HEK293 (cell line): ENCODE data around the gene RGPD4.

Source experiments
- CTCF ChIA-PET: fragments of 350-600 bp; formaldehyde crosslinking; extraction: SDS; loops from one replicate; lab custom pipeline; 2021; ENCODE audit warnings: antibody characterized with exemption; lab: Yijun Ruan, JAX
- POLR2A ChIA-PET: fragments of 300-600 bp; formaldehyde crosslinking; extraction: SDS; loops from one replicate; lab custom pipeline; 2020; ENCODE audit warnings: antibody characterized with exemption, inconsistent platforms; lab: Yijun Ruan, JAX
- H3K27ac ChIP-seq: fragments of 200-500 bp; sonication (Bioruptor generic); 2 replicates; pipeline ENCODE4 v1.5.1; 2014; ENCODE audit warnings: low read depth, low read length, control low read depth, inconsistent platforms; ENCODE audit errors: extremely low read depth
- H3K36me3 ChIP-seq, 2 experiments: fragments of 200-500 bp in 1 of 2; sonication (Bioruptor generic) in 1 of 2; 1 replicate in 1 of 2; 2 replicates in 1 of 2; pipeline ENCODE4 v1.5.1; 2014 to 2017; ENCODE audit warnings: inconsistent platforms in 2 of 2, low read length in 2 of 2; ENCODE audit not compliant: control insufficient read depth in 2 of 2, insufficient read depth in 1 of 2
- H3K4me1 ChIP-seq: fragments of 200-500 bp; sonication (Bioruptor generic); 2 replicates; pipeline ENCODE4 v1.5.1; 2014; ENCODE audit warnings: mild to moderate bottlenecking, low read length, inconsistent platforms; ENCODE audit not compliant: control insufficient read depth, insufficient read depth
- H3K4me3 ChIP-seq: 2 replicates; pipeline ENCODE4 v1.5.1; 2011; ENCODE audit warnings: low read depth, mild to moderate bottlenecking, control low read depth, low read length, moderate library complexity
- H3K9me3 ChIP-seq: fragments of 200-500 bp; sonication (Bioruptor generic); 2 replicates; pipeline ENCODE4 v1.5.1; 2014; ENCODE audit warnings: low read depth, low read length, inconsistent platforms; ENCODE audit not compliant: control insufficient read depth, insufficient read depth
- EGR2 ChIP-seq: fragments of 450-650 bp; formaldehyde crosslinking; IDR thresholded peaks from 2 replicates; pipeline ENCODE4 v1.5.1; 2016; ENCODE audit warnings: low read depth, missing biosample characterization, missing genetic modification characterization
- HOXA7 ChIP-seq: sonication (generic); formaldehyde crosslinking; IDR thresholded peaks from 2 replicates; pipeline ENCODE4 v1.8.1; 2022; ENCODE audit warnings: missing genetic modification reagents, borderline replicate concordance
- IKZF3 ChIP-seq: fragments of 450-650 bp; IDR thresholded peaks from 2 replicates; pipeline ENCODE4 v1.5.0; 2018; ENCODE audit warnings: missing biosample characterization, mild to moderate bottlenecking, missing genetic modification characterization, moderate library complexity
- KLF1 ChIP-seq: fragments of 450-650 bp; formaldehyde crosslinking; IDR thresholded peaks from 2 replicates; pipeline ENCODE4 v1.5.1; 2016; ENCODE audit warnings: missing biosample characterization, missing genetic modification characterization
- MEIS1 ChIP-seq: sonication (generic); formaldehyde crosslinking; IDR thresholded peaks from 2 replicates; pipeline ENCODE4 v1.8.1; 2022; ENCODE audit warnings: missing genetic modification reagents, mild to moderate bottlenecking, borderline replicate concordance
- SCRT2 ChIP-seq: fragments of 450-650 bp; formaldehyde crosslinking; IDR thresholded peaks from 2 replicates; pipeline ENCODE4 v1.5.1; 2016; ENCODE audit warnings: missing biosample characterization, missing genetic modification characterization
- ZNF146 ChIP-seq: fragments of 450-650 bp; formaldehyde crosslinking; IDR thresholded peaks from 2 replicates; pipeline ENCODE4 v1.5.1; 2016; ENCODE audit warnings: missing biosample characterization, missing genetic modification characterization
- ZNF169 ChIP-seq: fragments of 450-650 bp; formaldehyde crosslinking; IDR thresholded peaks from 2 replicates; pipeline ENCODE4 v1.5.1; 2016; ENCODE audit warnings: missing biosample characterization, missing genetic modification characterization
- ZNF175 ChIP-seq: fragments of 450-650 bp; formaldehyde crosslinking; IDR thresholded peaks from 2 replicates; pipeline ENCODE4 v1.5.1; 2016; ENCODE audit warnings: missing biosample characterization, missing genetic modification characterization
- ZNF302 ChIP-seq: fragments of 450-650 bp; formaldehyde crosslinking; IDR thresholded peaks from 2 replicates; pipeline ENCODE4 v1.5.1; 2016; ENCODE audit warnings: missing biosample characterization, missing genetic modification characterization, low read depth
- ZNF394 ChIP-seq: fragments of 450-650 bp; formaldehyde crosslinking; IDR thresholded peaks from 2 replicates; pipeline ENCODE4 v1.5.1; 2016; ENCODE audit warnings: missing biosample characterization, missing genetic modification characterization, mild to moderate bottlenecking, moderate library complexity, borderline replicate concordance
- ZNF416 ChIP-seq: fragments of 450-650 bp; formaldehyde crosslinking; IDR thresholded peaks from 2 replicates; pipeline ENCODE4 v1.5.1; 2016; ENCODE audit warnings: missing biosample characterization, missing genetic modification characterization
- ZNF514 ChIP-seq: fragments of 450-650 bp; formaldehyde crosslinking; IDR thresholded peaks from 2 replicates; pipeline ENCODE4 v1.5.1; 2016; ENCODE audit warnings: missing biosample characterization, missing genetic modification characterization
- ZNF530 ChIP-seq: fragments of 450-650 bp; formaldehyde crosslinking; IDR thresholded peaks from 2 replicates; pipeline ENCODE4 v1.5.1; 2016; ENCODE audit warnings: low read depth, missing biosample characterization, missing genetic modification characterization
- ZNF560 ChIP-seq: fragments of 450-650 bp; formaldehyde crosslinking; IDR thresholded peaks from 2 replicates; pipeline ENCODE4 v1.5.1; 2017; ENCODE audit warnings: missing biosample characterization, missing genetic modification characterization, borderline replicate concordance
- ZNF610 ChIP-seq: fragments of 450-650 bp; formaldehyde crosslinking; IDR thresholded peaks from 2 replicates; pipeline ENCODE4 v1.5.1; 2016; ENCODE audit warnings: missing biosample characterization, missing genetic modification characterization, borderline replicate concordance
- ZNF623 ChIP-seq: fragments of 450-650 bp; formaldehyde crosslinking; IDR thresholded peaks from 2 replicates; pipeline ENCODE4 v1.5.1; 2016; ENCODE audit warnings: missing biosample characterization, missing genetic modification characterization
- ZNF624 ChIP-seq: fragments of 450-650 bp; formaldehyde crosslinking; IDR thresholded peaks from 2 replicates; pipeline ENCODE4 v1.5.1; 2017; ENCODE audit warnings: missing biosample characterization, missing genetic modification characterization
- ZNF701 ChIP-seq: fragments of 450-650 bp; formaldehyde crosslinking; IDR thresholded peaks from 2 replicates; pipeline ENCODE4 v1.5.1; 2016; ENCODE audit warnings: missing biosample characterization, missing genetic modification characterization
- ZNF792 ChIP-seq: fragments of 450-650 bp; formaldehyde crosslinking; IDR thresholded peaks from 2 replicates; pipeline ENCODE4 v1.5.1; 2016; ENCODE audit warnings: missing biosample characterization, missing genetic modification characterization
- ZNF830 ChIP-seq: fragments of 450-650 bp; IDR thresholded peaks from 2 replicates; pipeline ENCODE4 v1.5.0; 2018; ENCODE audit warnings: missing biosample characterization, missing genetic modification characterization, low read depth, mild to moderate bottlenecking, moderate library complexity
- TF ChIP-seq, protein P1 (sequence below): fragments of 450-650 bp; formaldehyde crosslinking; IDR thresholded peaks from 2 replicates; pipeline ENCODE4 v1.5.1; 2016; ENCODE audit warnings: missing biosample characterization, missing genetic modification characterization
- TF ChIP-seq, protein P2 (sequence below): fragments of 450-650 bp; formaldehyde crosslinking; optimal IDR thresholded peaks from 2 replicates; pipeline ENCODE3; 2016; ENCODE audit warnings: missing biosample characterization, mild to moderate bottlenecking, missing genetic modification characterization
- TF ChIP-seq, protein P3 (sequence below): fragments of 450-650 bp; formaldehyde crosslinking; IDR thresholded peaks from 2 replicates; pipeline ENCODE4 v1.5.1; 2016; ENCODE audit warnings: missing biosample characterization, missing genetic modification characterization

RGPD4 gene

DNA sequence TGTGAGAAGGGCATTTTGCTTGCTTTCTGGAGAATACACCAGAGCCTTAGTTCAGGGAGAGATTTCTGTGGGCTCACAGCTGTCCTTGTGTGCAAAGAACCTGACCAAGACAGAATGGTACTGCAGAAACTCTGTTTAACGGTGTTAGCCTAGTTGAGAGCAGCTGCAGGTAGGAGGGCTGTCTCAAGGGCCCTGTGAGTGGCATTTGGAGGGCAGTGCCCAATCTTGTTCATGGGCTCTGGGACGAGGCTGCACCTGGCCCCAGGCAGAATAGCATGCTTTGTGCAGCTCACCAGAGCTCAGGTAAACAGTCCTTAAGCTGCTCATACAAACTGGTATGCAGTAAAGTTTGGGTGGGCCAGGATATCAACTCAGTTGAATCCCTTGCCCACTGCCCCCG, 16.9 kb upstream of the RGPD4 start (continued):
- TF ChIP-seq ZNF610 (tag by site-specific recombination) (no peak), ZNF792 (no peak), MEIS1 (no peak), ZNF394 (tag by site-specific recombination) (no peak), ZNF514 (tag by site-specific recombination) (no peak), ZNF623 (tag by site-specific recombination) (no peak), SCRT2 (tag by site-specific recombination) (no peak), ZNF624 (no peak), ZNF701 (tag by site-specific recombination) (no peak)

- Histone ChIP-seq H3K4me3 (no peak overlapping the region), H3K4me1 (peaks cover 2% of the 10 kb centered on the region), H3K27ac (no peak overlapping the region), H3K9me3 (no peaks in the 10 kb centered on the region), H3K36me3 (no peaks in the 10 kb centered on the region)
- CTCF ChIA-PET, result no interaction called here
- POLR2A ChIA-PET, result no interaction called here
- TF ChIP-seq ZNF175 (tag by site-specific recombination), result no peak
- no peak for TF ChIP-seq HOXA7 (CRISPR knock-in tag)
- no peak for TF ChIP-seq ZNF830 (tag by site-specific recombination)
- no peak for TF ChIP-seq ZNF416
- TF ChIP-seq, protein P1, sequence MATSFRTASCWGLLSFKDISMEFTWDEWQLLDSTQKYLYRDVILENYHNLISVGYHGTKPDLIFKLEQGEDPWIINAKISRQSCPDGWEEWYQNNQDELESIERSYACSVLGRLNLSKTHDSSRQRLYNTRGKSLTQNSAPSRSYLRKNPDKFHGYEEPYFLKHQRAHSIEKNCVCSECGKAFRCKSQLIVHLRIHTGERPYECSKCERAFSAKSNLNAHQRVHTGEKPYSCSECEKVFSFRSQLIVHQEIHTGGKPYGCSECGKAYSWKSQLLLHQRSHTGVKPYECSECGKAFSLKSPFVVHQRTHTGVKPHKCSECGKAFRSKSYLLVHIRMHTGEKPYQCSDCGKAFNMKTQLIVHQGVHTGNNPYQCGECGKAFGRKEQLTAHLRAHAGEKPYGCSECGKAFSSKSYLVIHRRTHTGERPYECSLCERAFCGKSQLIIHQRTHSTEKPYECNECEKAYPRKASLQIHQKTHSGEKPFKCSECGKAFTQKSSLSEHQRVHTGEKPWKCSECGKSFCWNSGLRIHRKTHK (tag by site-specific recombination), result no peak
- TF ChIP-seq ZNF146 (tag by site-specific recombination), result no peak
- TF ChIP-seq ZNF610 (tag by site-specific recombination), result no peak
- TF ChIP-seq ZNF530, result no peak
- no peak for TF ChIP-seq ZNF169 (tag by site-specific recombination)
- TF ChIP-seq, protein P2, sequence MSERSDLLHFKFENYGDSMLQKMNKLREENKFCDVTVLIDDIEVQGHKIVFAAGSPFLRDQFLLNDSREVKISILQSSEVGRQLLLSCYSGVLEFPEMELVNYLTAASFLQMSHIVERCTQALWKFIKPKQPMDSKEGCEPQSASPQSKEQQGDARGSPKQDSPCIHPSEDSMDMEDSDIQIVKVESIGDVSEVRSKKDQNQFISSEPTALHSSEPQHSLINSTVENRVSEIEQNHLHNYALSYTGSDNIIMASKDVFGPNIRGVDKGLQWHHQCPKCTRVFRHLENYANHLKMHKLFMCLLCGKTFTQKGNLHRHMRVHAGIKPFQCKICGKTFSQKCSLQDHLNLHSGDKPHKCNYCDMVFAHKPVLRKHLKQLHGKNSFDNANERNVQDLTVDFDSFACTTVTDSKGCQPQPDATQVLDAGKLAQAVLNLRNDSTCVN (tag by site-specific recombination), result no peak
- TF ChIP-seq EGR2 (tag by site-specific recombination), result no peak
- TF ChIP-seq ZNF560 (tag by site-specific recombination), result no peak
- no peak for TF ChIP-seq KLF1 (tag by site-specific recombination)
- TF ChIP-seq ZNF302, result no peak
- TF ChIP-seq, all 188 proteins: peak for 0
Observed at GRCh38 chr2:107810734-107811133, 16.0 kb upstream of the RGPD4 start.

GRCh38 chr2:107811411-107811810, 15.3 kb upstream of the RGPD4 start:
- CTCF ChIA-PET, result no interaction called here
- H3K4me1 ChIP-seq, result peaks cover 2% of the 10 kb centered on the region

More at GRCh38 chr2:107811411-107811810, 15.3 kb upstream of the RGPD4 start:
- no peaks in the 10 kb centered on the region for H3K36me3 ChIP-seq
- no peaks in the 10 kb centered on the region for H3K9me3 ChIP-seq
- H3K4me3 ChIP-seq, result no peak overlapping the region
- TF ChIP-seq, protein P3, sequence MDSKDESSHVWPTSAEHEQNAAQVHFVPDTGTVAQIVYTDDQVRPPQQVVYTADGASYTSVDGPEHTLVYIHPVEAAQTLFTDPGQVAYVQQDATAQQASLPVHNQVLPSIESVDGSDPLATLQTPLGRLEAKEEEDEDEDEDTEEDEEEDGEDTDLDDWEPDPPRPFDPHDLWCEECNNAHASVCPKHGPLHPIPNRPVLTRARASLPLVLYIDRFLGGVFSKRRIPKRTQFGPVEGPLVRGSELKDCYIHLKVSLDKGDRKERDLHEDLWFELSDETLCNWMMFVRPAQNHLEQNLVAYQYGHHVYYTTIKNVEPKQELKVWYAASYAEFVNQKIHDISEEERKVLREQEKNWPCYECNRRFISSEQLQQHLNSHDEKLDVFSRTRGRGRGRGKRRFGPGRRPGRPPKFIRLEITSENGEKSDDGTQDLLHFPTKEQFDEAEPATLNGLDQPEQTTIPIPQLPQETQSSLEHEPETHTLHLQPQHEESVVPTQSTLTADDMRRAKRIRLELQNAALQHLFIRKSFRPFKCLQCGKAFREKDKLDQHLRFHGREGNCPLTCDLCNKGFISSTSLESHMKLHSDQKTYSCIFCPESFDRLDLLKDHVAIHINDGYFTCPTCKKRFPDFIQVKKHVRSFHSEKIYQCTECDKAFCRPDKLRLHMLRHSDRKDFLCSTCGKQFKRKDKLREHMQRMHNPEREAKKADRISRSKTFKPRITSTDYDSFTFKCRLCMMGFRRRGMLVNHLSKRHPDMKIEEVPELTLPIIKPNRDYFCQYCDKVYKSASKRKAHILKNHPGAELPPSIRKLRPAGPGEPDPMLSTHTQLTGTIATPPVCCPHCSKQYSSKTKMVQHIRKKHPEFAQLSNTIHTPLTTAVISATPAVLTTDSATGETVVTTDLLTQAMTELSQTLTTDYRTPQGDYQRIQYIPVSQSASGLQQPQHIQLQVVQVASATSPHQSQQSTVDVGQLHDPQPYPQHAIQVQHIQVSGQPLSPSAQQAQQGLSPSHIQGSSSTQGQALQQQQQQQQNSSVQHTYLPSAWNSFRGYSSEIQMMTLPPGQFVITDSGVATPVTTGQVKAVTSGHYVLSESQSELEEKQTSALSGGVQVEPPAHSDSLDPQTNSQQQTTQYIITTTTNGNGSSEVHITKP, result no peak
- TF ChIP-seq IKZF3, result no peak
- POLR2A ChIA-PET, result no interaction called here
- H3K27ac ChIP-seq, result no peak overlapping the region
